Epithelial cell of esophagus (primary cell): Measurements from ENCODE around the gene HMGA1.

Experiments used
- DNase-seq: peaks from one replicate; pipeline ENCODE4 v3.0.0; 2010; ENCODE audit warnings: low read depth
- H3K4me3 ChIP-seq: 2 replicates; pipeline ENCODE4 v1.5.1; 2011; ENCODE audit warnings: mild to moderate bottlenecking, low read length, control low read depth
- CTCF ChIP-seq: IDR thresholded peaks from 2 replicates; pipeline ENCODE4 v1.5.1; 2011; ENCODE audit warnings: low read depth, mild to moderate bottlenecking, low read length, control low read depth, inconsistent platforms; ENCODE audit not compliant: insufficient read depth; ENCODE audit errors: missing control alignments

Gene HMGA1

GRCh38 chr6:34281702-34282334 is 45.1 kb downstream of the HMGA1 start:
- DNase-seq, result no peak
- H3K4me3 ChIP-seq, result no peak overlapping the region
- TF ChIP-seq CTCF, result no peak

GRCh38 chr6:34284563-34285447 is 48.1 kb downstream of the HMGA1 start:
- H3K4me3 ChIP-seq, result no peak overlapping the region
- no peak for TF ChIP-seq CTCF
- DNase-seq, result no peak

- DNase-seq, result no peak
- TF ChIP-seq CTCF, result no peak
- no peak overlapping the region for H3K4me3 ChIP-seq
Measured at GRCh38 chr6:34285448-34286164, 48.9 kb downstream of the HMGA1 start.

- TF ChIP-seq CTCF, result no peak
- DNase-seq, result no peak
- no peak overlapping the region for H3K4me3 ChIP-seq
Measured at GRCh38 chr6:34288581-34288980, 51.9 kb downstream of the HMGA1 start.

- TF ChIP-seq CTCF, result no peak
- DNase-seq, result no peak
- no peak overlapping the region for H3K4me3 ChIP-seq
Measured at GRCh38 chr6:34289137-34289536, 52.5 kb downstream of the HMGA1 start.

- H3K4me3 ChIP-seq, result no peak overlapping the region
- DNase-seq, result no peak
- TF ChIP-seq CTCF, result no peak
Measured at GRCh38 chr6:34292954-34293353, 56.3 kb downstream of the HMGA1 start.
